ENCODE results near the gene PSME2. TPM values are rescaled to one million over a fixed set of nuclear protein-coding genes. Genes with fewer than 3 reads are reported as not detected.

The PSME2 gene
- total and polyA plus RNA-seq, 2 donors (not counting 3 experiments of a cell fraction or from before 2014, with no cell fraction given), result 66.5 to 126 TPM

DNA sequence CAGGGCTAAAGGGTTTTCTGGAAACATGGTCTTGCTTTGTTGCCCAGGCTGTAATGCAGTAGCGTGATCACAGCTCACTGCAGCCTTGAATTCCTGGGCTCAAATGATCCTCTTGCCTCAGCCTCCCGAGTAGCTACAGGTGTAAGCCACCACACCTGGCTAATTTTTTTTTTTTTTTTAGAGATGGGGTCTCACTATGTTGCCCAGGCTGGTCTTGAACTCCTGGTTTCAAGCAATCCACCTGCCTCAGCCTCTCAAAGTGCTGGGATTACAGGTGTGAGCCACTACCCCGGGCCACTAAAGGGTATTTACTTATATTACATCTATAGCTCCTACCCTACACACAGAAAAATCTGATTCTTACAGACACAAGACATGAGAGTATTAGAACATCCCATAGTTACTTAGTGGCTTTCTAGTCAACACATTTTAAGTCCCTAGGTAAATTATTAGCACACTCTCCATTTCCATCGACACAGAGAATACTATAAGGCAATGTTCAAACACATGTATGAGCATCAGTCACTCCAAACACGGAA lies 38.0 kb downstream of the PSME2 start:
- H3K36me3 ChIP-seq (ENCODE audit: control insufficient read depth in 2 of 2, extremely low read depth in 1 of 2, insufficient read depth in 2 of 2, low read length in 2 of 2), result no peaks in the 10 kb centered on the region
- ChIA-PET CTCF (interaction anchor here (0.6 to 11.7 kb wide), 19 partner anchors 8 to 200 kb away, joined by 3 to 420 read pairs (median 5); partner anchors contain the start of genes CARMIL3, CIDEB, EMC9 and IPO4), POLR2A (interaction anchor here (0.7 to 1.1 kb wide), 3 partner anchors 13 to 134 kb away, joined by 3 to 7 read pairs (median 3); partner anchors contain the start of gene TINF2)
- H2AFZ ChIP-seq (ENCODE audit: low read depth, low read length), result peak overlapping the region; percentile 77
- intact Hi-C loops (cut with micrococcal nuclease), result loop anchor here (1.0 kb wide), 1 partner anchor 50 kb away; no protein-coding TSS in a partner anchor
- FAIRE-seq (no peak), DNase-seq (ENCODE audit: low read depth, low spot score) (no peak)
- BruUV-seq (replicated peaks), result no TSS peak
- no peaks in the 10 kb centered on the region for H3K27me3 ChIP-seq (ENCODE audit: control insufficient read depth in 2 of 2, insufficient read depth in 2 of 2, low read length in 2 of 2)
- TF ChIP-seq, protein P1, sequence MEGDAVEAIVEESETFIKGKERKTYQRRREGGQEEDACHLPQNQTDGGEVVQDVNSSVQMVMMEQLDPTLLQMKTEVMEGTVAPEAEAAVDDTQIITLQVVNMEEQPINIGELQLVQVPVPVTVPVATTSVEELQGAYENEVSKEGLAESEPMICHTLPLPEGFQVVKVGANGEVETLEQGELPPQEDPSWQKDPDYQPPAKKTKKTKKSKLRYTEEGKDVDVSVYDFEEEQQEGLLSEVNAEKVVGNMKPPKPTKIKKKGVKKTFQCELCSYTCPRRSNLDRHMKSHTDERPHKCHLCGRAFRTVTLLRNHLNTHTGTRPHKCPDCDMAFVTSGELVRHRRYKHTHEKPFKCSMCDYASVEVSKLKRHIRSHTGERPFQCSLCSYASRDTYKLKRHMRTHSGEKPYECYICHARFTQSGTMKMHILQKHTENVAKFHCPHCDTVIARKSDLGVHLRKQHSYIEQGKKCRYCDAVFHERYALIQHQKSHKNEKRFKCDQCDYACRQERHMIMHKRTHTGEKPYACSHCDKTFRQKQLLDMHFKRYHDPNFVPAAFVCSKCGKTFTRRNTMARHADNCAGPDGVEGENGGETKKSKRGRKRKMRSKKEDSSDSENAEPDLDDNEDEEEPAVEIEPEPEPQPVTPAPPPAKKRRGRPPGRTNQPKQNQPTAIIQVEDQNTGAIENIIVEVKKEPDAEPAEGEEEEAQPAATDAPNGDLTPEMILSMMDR (IDR thresholded peaks at IDR 0.05; ENCODE audit: extremely low read depth in 1 of 2, insufficient read depth in 1 of 2, low read depth in 1 of 2, low read length in 2 of 2), result no peak
- no peak for TF ChIP-seq EZH2 (IDR thresholded peaks at IDR 0.05; ENCODE audit: borderline replicate concordance, low read depth, low read length, severe bottlenecking)
- TF ChIP-seq, protein P2, sequence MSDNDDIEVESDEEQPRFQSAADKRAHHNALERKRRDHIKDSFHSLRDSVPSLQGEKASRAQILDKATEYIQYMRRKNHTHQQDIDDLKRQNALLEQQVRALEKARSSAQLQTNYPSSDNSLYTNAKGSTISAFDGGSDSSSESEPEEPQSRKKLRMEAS (IDR thresholded peaks at IDR 0.05; ENCODE audit: insufficient read depth, insufficient read length), result no peak
- TF ChIP-seq FOS (IDR thresholded peaks at IDR 0.05; ENCODE audit: borderline replicate concordance, insufficient read depth, low read length), result no peak
- TF ChIP-seq POLR2AphosphoS5 (IDR thresholded peaks at IDR 0.05; ENCODE audit: insufficient read depth, low read depth, low read length), result no peak
- TF ChIP-seq GATA2 (IDR thresholded peaks at IDR 0.05; ENCODE audit: insufficient read depth, insufficient read length, low read depth, low read length), result no peak
- no peak for TF ChIP-seq JUN (IDR thresholded peaks at IDR 0.05; ENCODE audit: borderline replicate concordance, insufficient read depth, insufficient read length, low read depth)
- no peak for TF ChIP-seq POLR2A (IDR thresholded peaks at IDR 0.05; ENCODE audit: low read depth, low read length)
- no peak for TF ChIP-seq MYC (IDR thresholded peaks at IDR 0.05; ENCODE audit: low read depth, low read length)
- H3K9me3 ChIP-seq (replicated peaks; ENCODE audit: control insufficient read depth, insufficient read depth, low read length), result no peaks in the 10 kb centered on the region
- H3K4me2 ChIP-seq (ENCODE audit: insufficient read depth, low read length), result no peak overlapping the region
- H3K4me1 ChIP-seq (ENCODE audit: control insufficient read depth, extremely low read depth, insufficient read depth, low read length), result peaks cover 18% of the 10 kb centered on the region
- H4K20me1 ChIP-seq (replicated peaks; ENCODE audit: control insufficient read depth, extremely low read depth, insufficient read depth, low read length), result no peaks in the 10 kb centered on the region
- no peaks in the 10 kb centered on the region for H3K9me1 ChIP-seq (replicated peaks; ENCODE audit: control insufficient read depth, extremely low read depth, insufficient read depth, low read length)
- H3K4me3 ChIP-seq (replicated peaks in 1 of 3; ENCODE audit: insufficient read depth in 1 of 3, low read depth in 1 of 3, low read length in 3 of 3), result no peak overlapping the region
- dilution Hi-C loops (cut with MboI; ENCODE audit: extremely low pct_ligation_motif_present, low sequenced_read_pairs), result no loop called here
- no peak overlapping the region for H3K27ac ChIP-seq (ENCODE audit: insufficient read depth, low read depth, low read length)
- H3K79me2 ChIP-seq (ENCODE audit: control insufficient read depth, insufficient read depth, low read length), result no peaks in the 10 kb centered on the region
- no peak overlapping the region for H3K9ac ChIP-seq (replicated peaks; ENCODE audit: extremely low read depth, insufficient read depth, low read length)
